ENCODE data around the gene POLR3K.

Gene POLR3K

DNA sequence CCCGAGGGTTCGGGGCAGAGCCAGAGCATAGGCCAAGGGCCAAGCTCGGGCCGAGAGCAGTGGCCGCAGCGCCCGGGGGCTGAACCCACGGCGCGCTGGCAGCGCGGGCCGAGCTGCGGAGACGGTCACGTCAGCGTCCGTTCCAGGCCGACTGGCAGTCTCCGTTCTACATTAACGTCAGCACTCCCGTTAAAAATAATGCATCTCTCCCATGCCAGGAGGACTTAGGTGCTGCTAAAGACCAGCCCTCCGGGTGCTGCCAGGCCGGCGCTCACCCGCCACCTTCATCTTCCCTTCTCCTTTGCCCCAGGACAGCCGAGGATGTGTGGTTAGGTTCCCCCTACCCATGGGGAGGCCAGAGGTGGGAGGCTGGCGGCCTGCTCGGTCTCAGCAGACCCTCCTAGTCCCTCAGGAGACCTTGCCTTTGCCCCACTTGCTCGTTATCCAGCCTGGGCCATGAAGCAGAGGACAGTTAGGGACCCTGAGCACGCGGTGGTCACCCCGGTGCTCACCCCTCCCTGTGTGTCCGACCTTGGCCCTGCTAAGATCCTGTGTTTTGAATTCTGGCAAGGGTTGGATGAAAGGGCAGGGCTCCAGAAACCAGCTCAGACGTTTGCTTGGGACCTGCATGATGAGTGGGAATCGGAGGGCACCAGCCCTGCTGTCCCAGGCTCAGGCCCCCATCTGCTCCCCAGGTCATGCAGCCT, 25.2 kb upstream of the POLR3K start:
- no peak for DNase-seq (ENCODE audit: low spot score)

GRCh38 chr16:77807-78443, 24.5 kb upstream of the POLR3K start, which contains the start of gene MPG:
Gene MPG (plus strand): TSS chr16:78225. CDS start chr16:78310, 85 bp downstream.
- peak; percentile 83 for DNase-seq (ENCODE audit: low spot score)

GRCh38 chr16:77273-77806, 23.9 kb upstream of the POLR3K start:
- DNase-seq (ENCODE audit: low spot score) = peak; percentile 36

GRCh38 chr16:76535-77272, 23.3 kb upstream of the POLR3K start:
- peak; percentile 26 for DNase-seq (ENCODE audit: low spot score)

GRCh38 chr16:75580-76501, 22.4 kb upstream of the POLR3K start:
- DNase-seq (ENCODE audit: low spot score) = peak; percentile 41

GRCh38 chr16:74747-75334, 21.4 kb upstream of the POLR3K start:
- DNase-seq (ENCODE audit: low spot score) = no peak

GRCh38 chr16:74051-74746, 20.8 kb upstream of the POLR3K start:
- no peak for DNase-seq (ENCODE audit: low spot score)

DNA sequence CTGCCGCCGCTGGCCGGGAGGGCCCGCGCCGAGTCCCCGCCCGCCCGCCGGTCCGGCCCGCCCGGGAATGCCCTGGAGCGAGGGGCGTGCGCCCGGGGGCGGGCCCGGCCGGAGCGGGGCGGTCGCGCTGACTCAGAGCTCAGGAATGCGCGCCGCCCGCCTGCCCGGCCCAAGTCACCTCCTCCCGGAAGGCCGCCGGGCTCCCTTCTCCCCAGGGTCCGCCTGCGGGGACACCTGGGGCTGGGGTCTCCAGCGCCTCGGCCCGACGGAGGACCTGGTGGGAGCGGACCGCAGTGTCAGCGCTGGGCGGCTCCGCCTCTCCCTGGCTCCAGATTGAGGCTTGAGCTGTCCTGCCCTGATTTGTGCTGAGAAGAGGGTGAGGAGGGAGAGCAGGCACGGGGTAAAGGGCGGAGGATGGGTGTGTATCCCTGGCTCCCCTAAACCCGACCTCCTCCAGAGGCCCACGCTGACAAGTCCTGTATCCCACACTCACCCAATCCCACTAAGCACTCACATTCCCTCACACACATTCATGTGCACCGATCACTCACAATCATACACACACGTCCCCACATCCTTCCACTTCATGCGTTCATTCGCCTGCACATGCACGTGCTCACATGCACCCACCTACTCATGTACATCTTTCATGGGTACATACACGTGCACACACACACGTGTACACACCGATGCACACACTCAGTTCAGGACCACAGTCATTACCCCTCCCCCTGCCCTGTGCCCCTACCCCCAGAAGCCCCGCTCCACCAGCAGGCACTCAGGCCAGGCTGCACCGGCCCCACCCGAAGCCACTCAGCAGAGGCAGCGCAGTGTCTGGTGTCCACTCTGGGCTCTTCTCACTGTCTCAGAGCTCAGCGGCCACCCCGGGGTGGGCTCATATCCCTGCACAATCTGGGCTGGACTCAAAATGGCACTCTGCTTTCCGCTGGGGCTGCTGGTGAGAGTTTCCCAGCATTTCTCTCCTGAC, 19.4 kb upstream of the POLR3K start, which contains the start of gene RHBDF1:
Gene RHBDF1, minus strand, starts transcription at position 71 of the 988 bp plus-strand sequence. CDS start 7,616 bp downstream, outside the sequence.
- DNase-seq (ENCODE audit: low spot score) = no peak

- no peak for DNase-seq (ENCODE audit: low spot score)
Observed at GRCh38 chr16:71540-72401, 18.4 kb upstream of the POLR3K start.

DNA sequence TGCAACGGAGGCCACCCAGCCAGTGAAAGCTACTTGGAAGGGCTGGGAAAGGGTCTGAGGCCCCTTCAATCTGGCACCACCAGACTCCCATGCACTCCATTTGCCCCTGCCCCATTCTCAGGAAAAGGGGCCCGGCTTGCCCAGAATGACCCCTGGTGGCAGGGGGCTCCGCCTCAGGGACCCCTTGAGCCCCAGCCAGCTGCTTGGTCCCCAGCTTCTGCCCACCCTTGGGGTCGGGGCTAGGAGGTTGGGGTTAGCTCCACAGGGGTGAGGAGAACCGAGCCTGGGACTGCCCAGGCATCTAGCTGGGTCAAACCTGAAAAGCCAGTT, 17.8 kb upstream of the POLR3K start:
- no peak for DNase-seq (ENCODE audit: low spot score)

DNA sequence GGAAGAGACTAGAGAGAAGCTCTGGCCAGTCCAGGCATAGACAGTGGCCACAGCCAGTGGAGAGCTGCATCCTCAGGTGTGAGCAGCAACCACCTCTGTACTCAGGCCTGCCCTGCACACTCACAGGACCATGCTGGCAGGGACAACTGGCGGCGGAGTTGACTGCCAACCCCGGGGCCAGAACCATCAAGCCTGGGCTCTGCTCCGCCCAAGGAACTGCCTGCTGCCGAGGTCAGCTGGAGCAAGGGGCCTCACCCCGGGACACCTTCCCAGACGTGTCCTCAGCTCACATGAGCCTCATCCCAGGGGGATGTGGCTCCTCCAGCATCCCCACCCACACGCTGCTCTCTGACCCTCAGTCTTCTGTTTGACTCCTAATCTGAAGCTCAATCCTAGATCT, 15.8 kb upstream of the POLR3K start:
- no peak for DNase-seq (ENCODE audit: low spot score)

GRCh38 chr16:67884-68789, 14.7 kb upstream of the POLR3K start:
- no peak for DNase-seq (ENCODE audit: low spot score)

DNA sequence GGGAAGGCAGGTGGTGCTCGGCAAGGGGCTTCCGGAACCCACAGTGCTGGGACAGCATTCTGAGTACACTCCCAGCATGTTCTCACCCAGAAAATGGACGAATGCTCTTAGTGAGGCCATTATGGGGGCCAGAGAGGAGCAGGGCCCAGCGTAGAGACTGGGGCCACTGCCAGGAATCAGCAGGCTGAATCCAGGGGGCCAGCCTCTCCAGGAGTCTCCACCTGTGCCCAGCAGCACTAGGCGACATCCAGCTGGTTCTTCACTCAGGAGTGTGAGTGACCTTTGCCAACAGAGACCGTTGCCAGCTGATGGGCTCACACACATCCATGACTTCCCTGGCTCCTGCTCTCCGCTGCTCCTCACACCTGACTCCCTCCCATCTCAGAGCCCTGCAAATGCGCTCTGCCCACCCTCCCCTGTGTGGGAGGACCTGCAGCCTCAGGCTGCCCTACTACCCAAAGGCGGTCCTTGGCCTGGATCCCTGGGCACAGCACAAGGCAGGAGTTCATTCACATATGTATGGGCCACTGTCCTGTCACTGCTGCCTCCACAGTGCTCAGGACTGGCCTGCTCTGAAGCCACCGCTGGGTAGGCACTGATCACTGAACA, 13.9 kb upstream of the POLR3K start:
- DNase-seq (ENCODE audit: low spot score) = no peak

DNA sequence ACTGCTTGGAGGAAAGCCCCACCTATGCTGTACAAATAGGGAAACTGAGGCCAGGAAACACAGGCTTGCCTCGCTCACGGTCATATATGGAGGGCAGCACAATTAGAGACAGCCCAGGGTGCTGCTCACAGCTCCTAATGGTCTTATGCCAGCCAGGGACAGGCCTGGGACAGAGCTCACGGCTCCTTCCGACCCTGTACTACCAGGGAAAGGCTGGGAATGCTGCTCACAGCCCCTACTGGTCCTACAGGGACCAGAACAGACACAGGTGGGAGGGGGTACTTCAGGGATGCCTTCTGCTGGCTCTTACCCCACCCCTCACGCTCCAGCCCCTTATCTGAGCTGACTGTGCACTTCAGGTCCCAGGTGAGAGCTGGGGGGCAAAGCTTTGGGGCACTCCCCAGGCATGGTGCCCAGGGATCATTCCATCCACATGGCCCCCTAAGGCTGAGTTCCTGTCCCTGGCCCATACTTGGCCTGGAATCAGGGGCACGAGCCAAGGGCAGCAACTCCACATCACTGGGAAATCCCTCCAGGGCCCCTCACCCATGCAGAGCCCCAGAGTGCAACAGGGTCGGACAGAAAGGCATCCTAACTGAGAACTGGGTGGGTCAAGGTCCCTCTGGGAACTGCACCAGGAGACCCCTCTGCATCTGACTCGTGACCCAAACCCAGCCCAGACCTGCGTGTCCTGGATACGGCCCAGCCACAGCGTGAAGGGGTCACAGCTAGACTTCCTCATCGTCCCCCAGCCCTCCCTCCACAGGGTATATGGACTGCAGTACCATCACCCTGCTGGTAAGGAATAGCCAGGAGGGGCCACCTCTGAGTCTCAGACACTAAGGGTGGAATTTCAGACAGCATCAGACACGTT, 13.1 kb upstream of the POLR3K start:
- no peak for DNase-seq (ENCODE audit: low spot score)

DNA sequence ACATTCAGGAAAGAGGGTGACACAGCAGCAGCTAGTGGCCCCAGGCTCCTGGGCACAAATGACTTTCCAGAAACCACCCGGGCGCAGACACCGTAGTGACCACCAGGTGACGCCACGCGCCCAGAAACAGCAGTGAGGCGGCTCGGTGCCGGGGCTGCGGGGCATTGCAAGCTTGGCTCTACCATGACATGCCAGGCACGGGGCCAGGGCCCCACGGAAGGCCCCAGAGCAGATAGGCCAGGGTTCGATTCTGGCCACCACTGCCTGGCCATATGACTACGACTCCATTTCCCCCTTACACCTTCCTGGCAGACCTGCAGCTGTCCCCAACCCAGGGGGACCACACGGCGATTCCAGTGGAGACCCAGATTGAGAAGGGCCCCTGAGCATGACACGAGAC, 12.3 kb upstream of the POLR3K start:
- peak; percentile 87 for DNase-seq (ENCODE audit: low spot score)

DNA sequence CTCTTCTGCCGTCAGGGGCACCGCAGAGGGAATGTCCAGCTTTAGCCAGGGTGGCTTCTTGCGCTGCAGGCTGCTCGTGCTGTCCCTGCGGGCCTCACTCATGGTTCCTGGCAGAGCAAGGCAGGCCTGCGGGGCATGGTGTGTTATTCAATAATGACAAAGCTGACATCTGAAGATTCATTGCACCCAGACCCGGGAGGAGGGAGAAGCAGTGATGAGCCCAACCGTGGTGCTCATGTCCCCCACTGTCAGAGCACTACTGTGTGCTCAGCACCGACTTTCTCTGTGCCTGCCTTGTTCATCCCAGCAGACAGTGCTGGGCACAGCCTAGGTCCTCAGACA, 11.5 kb upstream of the POLR3K start:
- no peak for DNase-seq (ENCODE audit: low spot score)
